Hepatic stellate cell (primary cell): Measurements from ENCODE around the gene GOT1.
A peak's percentile ranks its signal among the peaks of the same experiment; 100 is the strongest.

Experiments used
- DNase-seq: peaks from one replicate; pipeline ENCODE4 v3.0.0; 2011; ENCODE audit warnings: low spot score

The GOT1 gene

DNA sequence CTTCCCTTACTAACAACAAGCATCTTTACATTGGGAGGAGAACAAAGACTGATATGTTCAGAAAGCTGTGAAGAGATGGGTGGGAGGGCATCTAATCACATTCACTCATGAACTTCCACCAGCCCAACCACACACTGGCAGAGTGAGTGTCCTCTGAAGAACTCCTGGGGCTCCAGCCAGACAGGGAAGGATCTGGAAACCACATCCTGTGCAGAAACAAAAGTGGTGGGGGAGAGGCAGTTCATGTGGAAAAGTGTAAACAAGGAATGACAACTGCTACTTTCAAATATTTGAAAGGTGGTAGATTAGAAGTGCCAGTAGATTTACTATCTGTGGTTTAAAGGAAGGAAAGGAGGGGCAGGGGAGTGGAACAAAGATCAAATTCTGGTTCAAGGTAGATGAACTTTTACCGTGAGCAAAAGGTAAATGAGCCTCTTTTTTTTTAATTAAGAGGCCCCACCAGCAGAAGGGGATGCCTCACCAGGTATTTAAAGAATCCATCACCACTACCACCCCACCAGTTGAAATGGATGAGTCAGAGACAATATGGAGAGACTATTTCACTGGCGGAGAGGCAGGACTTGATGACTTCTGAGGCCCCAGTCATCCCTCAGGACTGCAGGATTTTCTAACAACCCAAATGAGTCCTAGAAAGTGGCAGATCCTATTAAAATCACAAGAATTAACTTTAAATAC lies 34.5 kb downstream of the GOT1 start:
- DNase-seq = peak; percentile 68

GRCh38 chr10:99394761-99395386 lies 35.5 kb downstream of the GOT1 start:
- no peak for DNase-seq

- DNase-seq = no peak
Observed at GRCh38 chr10:99394256-99394655, 36.2 kb downstream of the GOT1 start.

GRCh38 chr10:99393683-99394082 lies 36.7 kb downstream of the GOT1 start:
- DNase-seq = no peak

GRCh38 chr10:99393036-99393435 lies 37.4 kb downstream of the GOT1 start:
- peak; percentile 19 for DNase-seq

- DNase-seq = no peak
Observed at GRCh38 chr10:99391346-99391745, 39.1 kb downstream of the GOT1 start.

DNA sequence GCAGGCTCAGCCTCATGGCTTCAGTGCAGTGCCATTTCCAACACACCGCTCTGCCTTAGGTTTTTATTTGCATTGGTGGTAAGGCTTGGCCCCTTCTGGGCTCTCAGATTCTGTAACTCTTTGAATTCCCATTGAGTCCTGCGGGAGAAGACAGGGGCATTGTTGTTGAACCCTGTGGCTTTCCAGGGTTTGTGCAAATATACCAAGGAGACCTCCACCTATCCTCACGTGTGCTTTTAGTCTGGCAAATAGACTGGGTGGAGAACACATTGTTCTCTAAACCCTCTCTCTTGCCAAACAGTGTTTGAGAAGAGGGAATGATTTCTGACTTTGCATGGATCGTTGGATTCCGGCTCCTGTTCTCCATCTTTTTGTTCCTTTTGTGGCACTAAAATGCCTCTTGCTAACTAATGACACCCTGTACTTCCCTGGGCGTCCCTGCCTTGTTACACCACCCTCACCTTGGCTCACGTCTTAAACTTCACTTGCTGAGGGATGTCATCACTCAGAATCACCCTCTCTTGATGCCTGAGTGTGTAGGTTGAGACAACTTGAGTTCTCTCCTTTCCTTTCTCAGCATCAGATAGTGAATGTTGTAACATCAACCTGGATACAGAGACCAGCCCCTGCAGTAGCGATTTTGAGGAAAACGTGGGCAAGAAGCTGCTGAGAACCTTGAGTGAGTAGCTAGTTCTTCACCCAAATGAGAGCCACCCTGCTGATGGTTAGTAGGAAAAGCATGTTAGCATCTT lies 40.5 kb downstream of the GOT1 start:
- DNase-seq = no peak

DNA sequence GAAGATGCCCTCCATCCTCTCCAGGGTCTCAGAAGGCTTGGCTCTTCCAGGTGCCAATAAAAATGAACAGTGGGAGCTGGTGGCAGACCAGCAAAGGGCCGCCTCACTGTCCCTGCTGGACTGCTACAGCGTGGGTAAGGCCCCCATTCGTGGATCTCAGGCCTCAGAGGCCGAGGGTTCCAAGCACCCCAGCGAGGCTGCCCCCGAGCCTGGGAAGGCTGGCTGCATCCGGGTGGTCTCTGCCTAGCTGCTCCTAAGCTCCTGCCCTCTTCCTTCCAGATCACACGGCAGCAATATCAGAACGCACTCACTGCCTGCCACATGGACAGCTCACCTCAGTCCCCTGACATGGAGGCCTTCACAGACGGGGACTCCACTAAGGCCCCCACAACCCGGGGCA lies 42.9 kb downstream of the GOT1 start:
- DNase-seq = no peak

GRCh38 chr10:99387071-99387470 lies 43.4 kb downstream of the GOT1 start:
- no peak for DNase-seq

DNA sequence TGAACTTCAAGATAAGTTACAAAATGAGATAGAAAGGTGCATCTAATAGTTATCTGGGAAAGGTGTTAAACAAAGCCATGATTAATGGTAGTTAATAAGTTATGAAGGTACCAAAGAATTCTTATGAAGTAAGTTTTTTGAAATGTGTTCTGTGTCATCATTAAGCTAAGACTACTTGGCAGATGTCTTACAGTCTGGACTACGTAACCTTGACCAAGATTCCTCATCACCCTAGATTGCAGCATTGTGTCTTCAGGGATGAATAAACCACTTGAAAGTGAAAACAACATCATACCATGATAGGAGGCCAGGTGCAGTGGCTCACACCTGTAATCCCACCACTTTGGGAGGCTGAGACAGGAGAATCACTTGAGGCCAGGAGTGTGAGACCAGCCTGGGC lies 48.2 kb downstream of the GOT1 start:
- no peak for DNase-seq

GRCh38 chr10:99375426-99375825 lies 55.0 kb downstream of the GOT1 start:
- DNase-seq = no peak

DNA sequence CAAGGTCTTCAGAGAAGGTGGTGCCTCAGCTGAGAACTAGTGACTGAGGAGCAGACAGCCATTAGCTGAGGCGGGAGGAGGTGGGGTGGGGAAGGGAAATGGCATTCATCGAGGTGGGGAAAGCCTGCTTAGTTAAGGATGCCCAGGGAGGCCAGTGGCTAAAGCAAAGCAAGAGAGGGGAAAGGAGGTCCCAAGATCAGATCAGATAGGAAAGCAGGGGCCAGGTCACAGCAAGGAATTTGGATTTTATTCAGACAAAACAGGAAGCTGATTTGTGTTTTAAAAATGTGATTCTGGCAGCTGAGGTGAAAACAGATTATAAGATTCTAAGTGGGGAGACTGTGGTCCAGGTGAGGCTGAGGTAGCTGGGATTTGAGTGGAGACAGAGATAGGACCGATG lies 55.5 kb downstream of the GOT1 start:
- DNase-seq = no peak

GRCh38 chr10:99374526-99374925 lies 55.9 kb downstream of the GOT1 start:
- DNase-seq = no peak

GRCh38 chr10:99372546-99373271 lies 57.7 kb downstream of the GOT1 start:
- DNase-seq = no peak

- no peak for DNase-seq
Observed at GRCh38 chr10:99370993-99371392, 59.4 kb downstream of the GOT1 start.

DNA sequence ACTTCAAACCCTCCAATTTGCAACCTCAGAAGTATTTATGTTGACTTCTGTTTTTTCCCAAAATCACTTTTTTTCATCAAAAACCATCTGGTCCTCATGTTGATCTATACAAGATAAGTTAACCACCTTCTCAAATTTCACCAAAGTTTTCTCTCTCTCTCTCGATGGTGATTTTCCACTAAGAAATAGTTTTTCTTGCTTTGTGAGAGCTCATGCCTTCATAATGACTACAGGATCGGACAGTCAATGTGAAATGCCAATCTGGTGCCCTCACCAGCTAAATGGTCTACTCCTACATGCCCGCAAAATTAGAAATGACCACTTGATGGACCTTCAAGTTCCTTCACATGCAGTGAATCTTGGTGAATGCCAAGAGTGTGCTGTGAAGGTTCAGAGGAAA lies 60.9 kb downstream of the GOT1 start:
- DNase-seq = no peak

GRCh38 chr10:99369126-99369525 lies 61.3 kb downstream of the GOT1 start:
- no peak for DNase-seq

- no peak for DNase-seq
Observed at GRCh38 chr10:99368646-99369045, 61.8 kb downstream of the GOT1 start.

GRCh38 chr10:99366666-99367065 lies 63.8 kb downstream of the GOT1 start:
- DNase-seq = no peak

GRCh38 chr10:99365736-99366135 lies 64.7 kb downstream of the GOT1 start:
- DNase-seq = no peak

GRCh38 chr10:99365311-99365710 lies 65.1 kb downstream of the GOT1 start:
- no peak for DNase-seq

DNA sequence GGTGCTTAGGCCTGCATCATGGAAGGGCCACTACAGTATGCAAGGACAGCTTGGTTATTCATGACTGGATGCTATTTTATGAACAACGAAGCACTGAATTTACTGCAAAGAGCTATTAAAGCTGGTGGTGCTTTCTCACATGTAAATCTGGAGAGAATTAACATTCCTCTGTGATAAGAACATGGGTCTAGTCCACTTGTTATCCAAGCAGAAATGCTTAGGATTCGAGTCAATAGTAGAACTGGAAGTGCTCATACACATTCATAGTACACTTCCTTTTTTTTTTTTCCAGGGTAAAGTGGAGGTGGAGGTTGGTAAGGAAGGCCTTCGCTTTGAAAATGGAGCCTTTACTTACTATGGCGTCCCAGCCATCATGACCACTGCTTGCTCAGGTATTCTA lies 66.3 kb downstream of the GOT1 start:
- no peak for DNase-seq

- no peak for DNase-seq
Observed at GRCh38 chr10:99360934-99361333, 69.5 kb downstream of the GOT1 start.
